Stomach smooth muscle (tissue), 2 donors: ENCODE data around the gene FAM107B.
A peak's percentile ranks its signal among the peaks of the same experiment; 100 is the strongest.

Experiments
- H3K27ac ChIP-seq: one replicate; pipeline ENCODE4 v1.7.0; 2013; ENCODE audit warnings: mild to moderate bottlenecking, low read length, inconsistent platforms
- H3K27me3 ChIP-seq, 2 donors: one replicate each; pipeline ENCODE4 v1.7.0; 2013; ENCODE audit warnings: low read length in 2 of 2; ENCODE audit not compliant: insufficient read depth in 2 of 2, control insufficient read depth in 1 of 2
- H3K36me3 ChIP-seq, 2 donors: one replicate each; pipeline ENCODE4 v1.7.0; 2013; ENCODE audit warnings: low read length in 2 of 2; ENCODE audit not compliant: control insufficient read depth in 2 of 2, insufficient read depth in 2 of 2
- H3K4me1 ChIP-seq: one replicate; pipeline ENCODE4 v1.7.0; 2013; ENCODE audit warnings: low read length; ENCODE audit not compliant: control insufficient read depth, insufficient read depth
- H3K4me3 ChIP-seq, 2 donors: one replicate each; pipeline ENCODE4 v1.7.0; 2013; ENCODE audit warnings: low read length in 2 of 2
- H3K9ac ChIP-seq, 2 donors: one replicate each; pipeline ENCODE4 v1.7.0; 2013; ENCODE audit warnings: low read length in 2 of 2, mild to moderate bottlenecking in 1 of 2
- H3K9me3 ChIP-seq, 2 donors: one replicate each; pipeline ENCODE4 v1.7.0; 2013; ENCODE audit warnings: low read length in 2 of 2; ENCODE audit not compliant: control insufficient read depth in 2 of 2
- donor health status: healthy.
- donor health status: Pancreatic carcinoma.

FAM107B gene

DNA sequence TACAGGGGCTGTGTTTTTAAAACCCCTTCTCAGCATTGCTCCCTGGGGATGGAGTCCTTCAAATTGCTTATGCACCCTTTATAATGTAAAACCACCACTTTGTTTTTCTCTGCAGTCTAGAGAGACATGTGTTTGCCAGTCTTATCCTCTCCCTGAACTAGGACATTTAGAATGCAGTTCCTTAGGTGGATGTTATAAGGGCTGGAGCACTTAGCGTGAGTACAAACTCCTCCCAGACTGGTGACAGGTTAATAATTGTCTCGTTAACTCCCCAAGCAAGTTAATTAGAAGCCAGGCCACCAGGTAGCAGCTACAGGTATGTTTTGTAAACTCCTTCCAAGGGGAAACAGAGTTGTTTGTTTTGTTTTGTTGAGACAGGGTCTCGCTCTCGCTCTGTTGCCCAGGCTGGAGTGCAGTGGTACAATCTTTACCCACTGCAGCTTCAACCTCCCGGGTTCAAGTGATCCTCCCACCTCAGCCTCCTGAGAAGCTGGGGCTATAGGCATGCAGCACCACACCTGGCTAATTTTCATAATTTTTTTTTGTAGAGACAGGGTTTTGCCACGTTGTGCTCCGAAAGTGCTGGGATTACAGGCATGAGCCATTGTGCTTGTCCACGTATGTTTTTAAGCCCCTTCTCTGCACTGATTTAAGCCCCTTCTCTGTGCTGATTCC, 100.2 kb downstream of the FAM107B start:
- no peaks in the 10 kb centered on the region for H3K27me3 ChIP-seq
- H3K4me3 ChIP-seq: no peak overlapping the region
- no peaks in the 10 kb centered on the region for H3K9me3 ChIP-seq
- H3K9ac ChIP-seq: no peak overlapping the region
- no peaks in the 10 kb centered on the region for H3K36me3 ChIP-seq
- H3K4me1 ChIP-seq: peaks cover 7% of the 10 kb centered on the region
- H3K27ac ChIP-seq: no peak overlapping the region

DNA sequence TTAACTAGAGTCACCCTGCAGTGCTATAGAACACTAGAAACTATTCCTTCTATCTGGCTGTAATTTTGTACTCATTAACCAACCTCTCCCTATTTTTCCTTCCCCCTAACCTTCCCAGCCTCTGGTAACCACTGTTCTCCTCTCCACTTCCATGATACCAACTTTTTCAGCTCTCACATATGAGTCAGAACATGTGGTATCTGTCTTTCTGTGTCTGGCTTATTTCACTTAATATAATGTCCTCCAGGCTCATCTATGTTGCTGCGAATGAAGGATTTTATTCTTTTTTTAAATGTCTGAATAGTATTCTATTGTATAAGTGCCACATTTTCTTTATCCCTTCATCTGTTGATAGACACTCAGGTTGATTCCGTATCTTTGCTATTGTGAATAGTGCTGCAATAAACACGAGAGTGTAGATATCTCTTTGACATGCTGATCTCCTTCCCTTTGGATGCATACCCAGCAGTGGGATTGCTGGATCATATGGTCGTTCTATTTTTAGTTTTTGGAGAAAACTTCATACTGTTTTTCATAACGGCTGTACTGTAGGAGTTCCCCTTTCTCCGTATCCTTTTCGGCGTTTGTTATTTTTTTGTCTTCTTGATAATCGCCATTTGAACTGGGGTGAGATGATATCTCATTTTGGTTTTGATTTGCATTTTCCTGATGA, 101.4 kb downstream of the FAM107B start:
- H3K9me3 ChIP-seq: no peaks in the 10 kb centered on the region
- H3K36me3 ChIP-seq: no peaks in the 10 kb centered on the region
- H3K27me3 ChIP-seq: no peaks in the 10 kb centered on the region
- peak overlapping the region in 1 of 2 donors; percentile 59 for H3K4me3 ChIP-seq
- peaks cover 7% of the 10 kb centered on the region for H3K4me1 ChIP-seq
- no peak overlapping the region for H3K9ac ChIP-seq
- no peak overlapping the region for H3K27ac ChIP-seq

DNA sequence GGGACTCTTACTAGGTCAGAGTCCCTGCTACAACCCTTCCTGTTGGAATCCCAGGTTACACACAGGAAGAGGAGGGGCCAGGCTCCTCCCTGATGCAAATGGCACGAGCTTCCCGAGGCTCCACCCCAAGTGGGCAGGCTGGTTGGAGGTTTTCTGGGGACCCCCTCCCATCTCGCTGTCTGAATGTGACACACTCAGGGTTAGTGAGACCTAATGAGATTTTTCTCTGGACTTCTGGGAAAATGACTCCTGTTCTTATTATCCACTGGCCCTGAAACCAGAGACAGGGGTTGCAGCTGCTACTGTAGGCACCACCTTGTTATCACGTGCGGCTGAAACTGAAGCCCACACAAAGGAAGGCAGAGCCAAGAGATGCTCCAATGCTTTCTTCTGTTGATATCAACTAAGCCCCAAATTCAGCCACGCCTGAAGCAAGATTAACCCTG, 103.3 kb downstream of the FAM107B start:
- Histone ChIP-seq H3K27ac (peak overlapping the region; percentile 32), H3K4me3 (peak overlapping the region in 1 of 2 donors; percentile 9), H3K36me3 (no peaks in the 10 kb centered on the region), H3K4me1 (peaks cover 7% of the 10 kb centered on the region), H3K9me3 (no peaks in the 10 kb centered on the region), H3K27me3 (no peaks in the 10 kb centered on the region), H3K9ac (no peak overlapping the region)

DNA sequence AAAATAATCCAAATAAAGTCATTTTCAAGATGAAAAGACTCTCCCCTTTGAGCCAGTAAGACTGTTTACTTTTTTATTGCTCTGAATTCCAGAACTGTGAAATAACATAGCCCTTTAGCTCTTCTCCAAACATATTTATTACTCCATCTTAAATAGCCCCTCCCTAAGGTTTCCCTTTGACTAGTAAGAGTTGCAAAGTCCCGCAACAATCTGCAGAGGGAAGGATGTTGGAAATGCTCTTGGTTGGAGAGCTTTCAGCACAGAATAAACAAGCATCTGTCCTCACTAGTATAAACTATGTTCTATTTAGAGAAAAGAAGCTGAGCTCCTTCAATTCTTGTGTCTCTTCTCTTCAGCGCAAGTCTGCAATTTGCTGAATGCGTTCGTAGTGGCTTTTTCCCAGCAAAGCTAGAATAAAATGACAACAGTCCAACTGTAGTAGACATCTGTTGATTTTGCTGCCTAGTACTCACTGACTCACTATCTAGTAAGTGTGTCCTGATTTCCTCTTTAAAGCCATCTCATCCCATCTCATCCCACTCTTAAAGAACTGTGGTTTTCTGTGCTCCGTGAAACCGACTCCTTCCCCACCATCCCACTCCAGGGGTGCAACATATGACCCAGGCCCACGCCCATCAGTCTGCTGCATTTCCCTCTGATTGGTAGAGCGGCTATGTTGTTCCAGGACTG, 104.0 kb downstream of the FAM107B start:
- peaks cover 7% of the 10 kb centered on the region for H3K4me1 ChIP-seq
- H3K4me3 ChIP-seq: peak overlapping the region in 1 of 2 donors; percentile 1
- H3K9ac ChIP-seq: no peak overlapping the region
- H3K36me3 ChIP-seq: no peaks in the 10 kb centered on the region
- peak overlapping the region; percentile 32 for H3K27ac ChIP-seq
- no peaks in the 10 kb centered on the region for H3K9me3 ChIP-seq
- H3K27me3 ChIP-seq: no peaks in the 10 kb centered on the region

DNA sequence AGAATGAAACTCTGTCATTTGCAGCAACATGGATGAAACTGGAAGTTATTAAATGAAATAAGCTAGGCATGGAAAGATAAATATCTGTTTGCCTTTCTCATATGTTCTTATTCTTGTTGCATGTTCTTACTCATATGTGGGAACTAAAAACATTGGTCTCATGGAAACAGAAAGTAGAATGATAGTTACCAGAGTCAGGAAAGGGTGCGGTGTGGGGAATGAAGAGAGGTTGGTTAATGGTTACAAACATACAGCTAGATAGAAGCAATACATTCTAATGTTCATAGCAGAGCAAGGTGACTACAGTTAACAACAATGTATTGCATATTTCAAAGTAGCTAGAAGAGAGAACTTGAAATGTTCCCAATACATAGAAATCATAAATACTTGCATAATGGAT, 105.1 kb downstream of the FAM107B start:
- H3K9ac ChIP-seq: no peak overlapping the region
- peaks cover 11% of the 10 kb centered on the region for H3K4me1 ChIP-seq
- H3K36me3 ChIP-seq: no peaks in the 10 kb centered on the region
- H3K27me3 ChIP-seq: no peaks in the 10 kb centered on the region
- H3K9me3 ChIP-seq: no peaks in the 10 kb centered on the region
- no peak overlapping the region for H3K4me3 ChIP-seq
- H3K27ac ChIP-seq: no peak overlapping the region

DNA sequence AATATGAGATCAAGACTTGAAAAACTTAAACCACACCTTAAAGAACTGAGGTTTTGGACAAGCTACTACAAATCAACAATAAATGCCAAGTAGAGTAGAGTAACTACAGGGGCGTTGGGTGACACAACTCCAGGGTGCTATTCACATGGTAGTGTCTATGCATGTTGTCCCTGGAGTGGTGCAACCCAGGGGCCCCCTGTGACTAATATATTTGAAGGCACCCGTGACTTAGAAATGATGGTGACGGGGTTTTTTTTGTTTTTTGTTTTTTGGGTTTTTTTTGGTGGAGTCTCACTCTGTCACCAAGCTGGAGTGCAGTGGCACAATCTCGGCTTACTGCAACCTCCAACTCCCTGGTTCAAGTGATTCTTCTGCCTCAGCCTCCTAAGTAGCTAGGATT, 106.9 kb downstream of the FAM107B start:
- Histone ChIP-seq H3K36me3 (no peaks in the 10 kb centered on the region), H3K9ac (no peak overlapping the region), H3K27me3 (no peaks in the 10 kb centered on the region), H3K4me3 (no peak overlapping the region), H3K27ac (no peak overlapping the region), H3K4me1 (peaks cover 11% of the 10 kb centered on the region), H3K9me3 (peaks cover 0 to 4% of the 10 kb centered on the region in 2 donors)

DNA sequence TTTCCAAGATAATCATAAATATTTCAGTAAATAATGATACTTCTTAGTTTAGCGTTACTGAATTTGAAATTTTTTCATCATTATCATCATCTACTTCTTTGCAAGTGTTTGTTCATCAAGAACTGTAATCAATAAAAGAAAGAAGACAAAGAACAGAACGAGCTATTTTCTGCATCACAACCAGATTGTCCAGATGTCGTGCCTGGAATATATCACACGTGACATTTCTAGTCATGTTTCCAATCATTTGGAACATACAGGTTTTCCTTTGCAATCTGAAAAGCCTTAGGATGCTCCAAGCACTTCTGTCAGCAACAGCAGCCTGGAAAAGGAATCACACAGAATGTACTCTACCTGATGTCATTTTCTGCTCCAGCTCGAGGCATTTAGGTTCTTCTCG, 107.4 kb downstream of the FAM107B start:
- H3K9me3 ChIP-seq: peaks cover 0 to 4% of the 10 kb centered on the region in 2 donors

DNA sequence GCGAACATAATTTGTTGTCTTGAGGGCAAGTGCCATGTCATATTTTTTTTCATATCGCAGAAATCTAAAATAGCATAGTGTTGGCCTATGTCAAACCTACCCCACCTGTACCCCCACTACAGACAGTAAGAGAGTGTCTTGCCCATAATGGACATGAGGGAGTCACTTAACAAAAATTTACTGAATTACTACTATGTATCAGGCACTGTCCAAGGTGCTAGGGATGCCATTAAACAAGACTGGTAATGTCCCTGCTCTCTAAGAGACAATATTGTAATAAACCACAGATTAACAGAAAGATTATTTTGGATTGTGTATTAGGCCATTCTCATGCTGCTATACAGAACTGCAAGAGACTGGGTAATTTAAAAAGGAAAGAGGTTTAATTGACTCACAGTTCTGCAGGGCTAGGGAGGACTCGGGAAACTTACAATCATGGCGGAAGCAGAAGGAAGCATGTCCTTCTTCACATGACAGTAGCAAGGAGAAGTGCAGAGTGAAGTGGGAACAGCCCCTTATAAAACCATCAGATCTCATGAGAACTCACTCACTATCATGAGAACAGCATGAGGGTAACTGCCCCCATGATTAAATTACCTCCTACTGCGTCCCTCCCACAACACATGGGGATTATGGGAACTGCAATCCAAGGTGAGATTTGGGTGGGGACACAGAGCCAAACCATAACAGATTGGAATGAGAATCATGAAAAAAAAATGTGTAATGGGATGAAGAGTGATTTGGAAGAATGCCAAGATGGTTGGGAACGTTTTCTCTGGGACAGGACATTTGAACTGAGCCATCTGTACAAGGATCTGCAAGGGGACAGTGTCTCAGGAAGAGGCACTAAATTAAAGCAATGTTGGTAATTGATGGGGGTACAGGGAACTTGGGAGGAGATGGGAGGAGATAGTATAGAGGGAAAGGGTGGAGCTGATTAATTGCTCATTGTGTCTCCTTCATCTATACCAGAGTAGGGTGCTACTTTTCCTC, 108.5 kb downstream of the FAM107B start:
- H3K9me3 ChIP-seq: peaks cover 0 to 4% of the 10 kb centered on the region in 2 donors
- peaks cover 7% of the 10 kb centered on the region for H3K4me1 ChIP-seq
- no peaks in the 10 kb centered on the region for H3K27me3 ChIP-seq
- no peak overlapping the region for H3K4me3 ChIP-seq
- H3K9ac ChIP-seq: no peak overlapping the region
- H3K27ac ChIP-seq: no peak overlapping the region
- H3K36me3 ChIP-seq: no peaks in the 10 kb centered on the region

More for the DNA sequence above, 107.4 kb downstream of the FAM107B start:
- H3K4me3 ChIP-seq: no peak overlapping the region
- no peaks in the 10 kb centered on the region for H3K27me3 ChIP-seq
- peaks cover 11% of the 10 kb centered on the region for H3K4me1 ChIP-seq
- H3K9ac ChIP-seq: no peak overlapping the region
- H3K36me3 ChIP-seq: no peaks in the 10 kb centered on the region
- no peak overlapping the region for H3K27ac ChIP-seq

DNA sequence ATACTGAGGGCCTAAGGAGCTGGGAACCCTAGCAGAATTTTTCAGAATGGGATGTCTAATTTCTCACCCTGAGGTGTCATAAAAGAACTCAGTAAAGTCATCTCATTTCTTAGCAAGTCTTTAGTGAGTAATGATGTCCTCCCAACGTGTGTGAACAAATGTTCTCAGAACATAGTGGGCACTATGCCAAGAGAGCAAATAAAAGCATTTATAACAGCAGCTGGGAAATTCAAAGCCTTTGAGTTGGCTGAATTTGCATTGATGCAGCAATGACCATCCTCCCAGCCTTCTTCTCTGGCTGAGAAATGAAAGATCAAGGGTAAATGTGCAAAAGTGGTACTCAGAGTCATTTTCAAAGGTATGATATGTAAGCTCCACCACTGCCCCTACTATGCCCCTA, 109.4 kb downstream of the FAM107B start:
- H3K4me1 ChIP-seq: peaks cover 4% of the 10 kb centered on the region
- no peaks in the 10 kb centered on the region for H3K36me3 ChIP-seq
- no peak overlapping the region for H3K4me3 ChIP-seq
- H3K9me3 ChIP-seq: peaks cover 0 to 4% of the 10 kb centered on the region in 2 donors
- no peak overlapping the region for H3K9ac ChIP-seq
- H3K27ac ChIP-seq: no peak overlapping the region
- H3K27me3 ChIP-seq: no peaks in the 10 kb centered on the region

DNA sequence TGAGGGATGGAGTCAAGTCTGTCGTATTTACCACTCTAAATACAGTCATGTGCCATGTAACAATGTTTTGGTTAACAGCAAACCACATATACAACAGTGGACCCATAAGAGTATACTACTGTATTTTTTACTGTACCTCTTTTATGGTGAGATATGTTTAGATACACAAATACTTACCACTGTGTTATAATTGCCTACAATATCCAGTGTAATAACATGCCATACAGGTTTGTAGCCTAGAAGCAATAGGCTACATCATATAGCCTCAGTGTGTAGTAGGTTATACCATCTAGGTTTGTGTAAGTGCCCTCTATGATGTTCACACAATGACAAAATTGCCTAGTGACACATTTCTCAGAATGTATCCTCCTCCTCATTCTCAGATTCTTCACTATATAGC, 110.4 kb downstream of the FAM107B start:
- Histone ChIP-seq H3K9me3 (peaks cover 0 to 4% of the 10 kb centered on the region in 2 donors), H3K9ac (no peak overlapping the region)

More for the DNA sequence above, 110.4 kb downstream of the FAM107B start:
- Histone ChIP-seq H3K4me3 (no peak overlapping the region), H3K27ac (no peak overlapping the region), H3K36me3 (no peaks in the 10 kb centered on the region), H3K27me3 (no peaks in the 10 kb centered on the region), H3K4me1 (peaks cover 4% of the 10 kb centered on the region)
